ENCODE data around the gene CLTB.

Gene CLTB

DNA sequence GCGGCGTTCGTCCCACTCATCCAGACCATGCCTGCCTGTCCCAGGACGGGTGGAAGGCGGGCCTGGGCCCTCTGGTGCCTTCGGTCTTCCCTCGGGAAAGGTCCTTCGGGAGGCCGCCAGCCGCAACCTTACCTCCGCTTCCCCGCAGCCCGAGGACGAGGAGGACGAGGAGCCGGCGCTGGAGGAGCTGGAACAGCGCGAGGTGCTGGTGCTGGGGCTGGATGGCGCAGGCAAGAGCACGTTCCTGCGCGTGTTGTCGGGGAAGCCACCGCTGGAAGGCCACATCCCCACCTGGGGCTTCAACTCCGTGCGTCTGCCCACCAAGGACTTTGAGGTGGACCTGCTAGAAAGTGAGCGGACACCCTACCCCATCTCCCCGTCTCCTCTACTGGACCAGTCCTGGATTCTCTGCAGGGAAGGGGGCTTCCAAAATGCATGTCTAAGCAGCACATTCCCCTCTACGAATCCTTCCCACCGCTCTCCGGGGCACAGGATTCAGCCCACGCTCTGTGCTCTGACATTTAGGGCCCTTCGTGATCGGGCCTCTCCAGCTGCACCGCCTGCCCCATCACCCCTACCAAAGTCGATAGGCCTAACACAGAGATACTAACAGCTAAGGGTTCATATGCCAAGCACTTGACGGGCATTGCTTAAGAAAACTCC, 50.0 kb downstream of the CLTB start:
- peaks cover 2% of the 10 kb centered on the region for H3K79me2 ChIP-seq (ENCODE audit: control insufficient read depth, low read length)
- H3K27me3 ChIP-seq (ENCODE audit: control insufficient read depth, low read length): 0 out of 2 replicates have a peak, but pooled peaks cover 3% of the 10 kb centered on the region
- peak overlapping the region; percentile 88 for H3K4me3 ChIP-seq (ENCODE audit: low read length)
- TF ChIP-seq, protein P1, sequence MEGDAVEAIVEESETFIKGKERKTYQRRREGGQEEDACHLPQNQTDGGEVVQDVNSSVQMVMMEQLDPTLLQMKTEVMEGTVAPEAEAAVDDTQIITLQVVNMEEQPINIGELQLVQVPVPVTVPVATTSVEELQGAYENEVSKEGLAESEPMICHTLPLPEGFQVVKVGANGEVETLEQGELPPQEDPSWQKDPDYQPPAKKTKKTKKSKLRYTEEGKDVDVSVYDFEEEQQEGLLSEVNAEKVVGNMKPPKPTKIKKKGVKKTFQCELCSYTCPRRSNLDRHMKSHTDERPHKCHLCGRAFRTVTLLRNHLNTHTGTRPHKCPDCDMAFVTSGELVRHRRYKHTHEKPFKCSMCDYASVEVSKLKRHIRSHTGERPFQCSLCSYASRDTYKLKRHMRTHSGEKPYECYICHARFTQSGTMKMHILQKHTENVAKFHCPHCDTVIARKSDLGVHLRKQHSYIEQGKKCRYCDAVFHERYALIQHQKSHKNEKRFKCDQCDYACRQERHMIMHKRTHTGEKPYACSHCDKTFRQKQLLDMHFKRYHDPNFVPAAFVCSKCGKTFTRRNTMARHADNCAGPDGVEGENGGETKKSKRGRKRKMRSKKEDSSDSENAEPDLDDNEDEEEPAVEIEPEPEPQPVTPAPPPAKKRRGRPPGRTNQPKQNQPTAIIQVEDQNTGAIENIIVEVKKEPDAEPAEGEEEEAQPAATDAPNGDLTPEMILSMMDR (IDR thresholded peaks at IDR 0.05; ENCODE audit: low read depth, low read length, poor library complexity, severe bottlenecking): no peak
- TF ChIP-seq EZH2phosphoT487 (IDR thresholded peaks at IDR 0.05; ENCODE audit: borderline replicate concordance, low read length): no peak
- no peaks in the 10 kb centered on the region for H3K9me2 ChIP-seq (replicated peaks; ENCODE audit: control insufficient read depth, low read length)
- peak overlapping the region; percentile 92 for H3K4me2 ChIP-seq (ENCODE audit: low read length)
- H4K20me1 ChIP-seq (ENCODE audit: control insufficient read depth, insufficient read depth, low read depth, low read length): no peaks in the 10 kb centered on the region
- peaks cover 26% of the 10 kb centered on the region for H3K4me1 ChIP-seq (ENCODE audit: control insufficient read depth, low read length)
- H3K27ac ChIP-seq (ENCODE audit: low read depth, low read length): no peak overlapping the region
- H3F3A ChIP-seq (ENCODE audit: control insufficient read depth, insufficient read depth): peaks cover 9% of the 10 kb centered on the region
- no peaks in the 10 kb centered on the region for H3K9me3 ChIP-seq (ENCODE audit: control insufficient read depth, insufficient read depth, low read length)
- H3K36me3 ChIP-seq (ENCODE audit: control insufficient read depth, low read length): no peaks in the 10 kb centered on the region

DNA sequence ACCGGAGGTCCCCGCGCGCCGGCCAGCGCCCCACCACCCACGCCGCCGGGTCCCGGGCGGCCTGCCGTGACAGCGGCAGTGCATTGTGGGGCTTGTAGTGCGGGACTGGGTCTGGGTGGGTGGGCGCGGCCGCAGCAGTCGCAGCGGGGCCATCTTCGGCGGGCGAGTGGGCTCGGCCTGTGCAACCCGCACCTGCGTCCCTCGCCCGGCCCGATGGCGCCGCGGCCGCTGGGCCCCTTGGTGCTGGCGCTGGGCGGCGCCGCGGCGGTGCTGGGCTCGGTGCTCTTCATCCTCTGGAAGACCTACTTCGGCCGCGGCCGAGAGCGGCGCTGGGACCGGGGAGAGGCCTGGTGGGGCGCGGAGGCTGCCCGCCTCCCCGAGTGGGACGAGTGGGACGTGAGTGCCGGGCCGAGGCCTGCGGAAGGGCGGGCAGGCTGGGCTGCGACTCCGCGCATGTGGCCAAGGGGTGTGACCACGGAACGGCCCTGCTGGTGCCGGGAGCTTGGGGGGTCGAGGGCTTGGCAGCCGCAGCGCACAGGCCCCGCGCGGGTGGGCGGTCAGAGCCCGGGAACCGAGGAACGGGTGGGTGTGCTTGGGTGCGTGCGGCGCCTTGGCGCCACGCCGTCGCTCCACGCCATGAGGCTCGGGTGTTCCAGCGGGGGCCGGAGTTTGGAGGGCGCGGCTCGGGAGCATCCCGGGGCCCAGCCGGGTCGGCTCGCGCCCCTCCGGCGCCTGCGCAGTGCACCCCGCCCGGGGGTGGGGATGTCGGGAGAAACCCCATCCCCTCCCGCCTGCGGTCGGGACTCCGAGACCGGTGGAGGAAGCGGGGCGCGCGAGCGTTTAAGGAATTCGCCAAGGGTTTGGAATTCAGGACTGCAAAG, 50.7 kb downstream of the CLTB start, which contains the start of gene ARL10:
ARL10 (plus strand) TSS at position 137 of the 881 bp plus-strand sequence; CDS start at position 214, 77 bp downstream.
- Histone ChIP-seq H3K27ac (ENCODE audit: low read depth, low read length) (no peak within 1 kb of the TSS), H4K20me1 (ENCODE audit: control insufficient read depth, insufficient read depth, low read depth, low read length) (no peaks in the 10 kb centered on the region)

DNA sequence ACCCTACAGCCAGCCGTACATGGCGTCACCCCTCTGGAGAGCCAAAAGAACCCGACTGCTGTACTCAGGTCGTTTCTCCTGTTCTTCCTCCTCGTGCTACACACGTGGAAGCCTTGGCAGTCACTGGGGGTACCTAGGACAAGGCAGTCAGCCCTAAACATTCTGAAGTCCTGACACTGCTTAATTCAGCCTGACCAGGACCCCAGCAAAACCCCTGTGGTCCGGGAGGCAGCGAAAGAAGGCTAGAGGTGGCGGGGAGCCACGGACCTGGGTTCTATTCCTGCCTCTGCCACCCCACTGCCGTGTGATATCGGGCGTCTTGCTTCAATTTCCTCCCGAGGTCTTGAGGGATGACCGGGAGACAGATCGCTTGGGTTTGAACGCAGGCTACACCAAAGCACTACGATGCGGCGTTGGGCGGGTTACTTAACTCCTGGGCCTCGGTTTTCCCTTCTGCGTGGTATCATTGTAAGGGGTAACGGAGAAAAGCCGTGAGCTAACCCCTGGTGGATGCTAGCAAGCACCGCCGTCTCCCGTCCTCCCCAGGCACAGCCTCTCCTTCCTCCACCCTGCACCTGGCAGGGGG, 51.5 kb downstream of the CLTB start:
- Histone ChIP-seq H3K27ac (ENCODE audit: low read depth, low read length) (no peak overlapping the region), H3K36me3 (ENCODE audit: control insufficient read depth, low read length) (peaks cover 3% of the 10 kb centered on the region; the same call in 1 of the 2 replicates), H3K4me1 (ENCODE audit: control insufficient read depth, low read length) (peaks cover 30% of the 10 kb centered on the region), H3K4me2 (ENCODE audit: low read length) (peak overlapping the region; percentile 92), H3F3A (ENCODE audit: control insufficient read depth, insufficient read depth) (peaks cover 9% of the 10 kb centered on the region), H4K20me1 (ENCODE audit: control insufficient read depth, insufficient read depth, low read depth, low read length) (no peaks in the 10 kb centered on the region), H3K9me3 (ENCODE audit: control insufficient read depth, insufficient read depth, low read length) (no peaks in the 10 kb centered on the region), H3K4me3 (ENCODE audit: low read length) (peak overlapping the region; percentile 88), H3K79me2 (ENCODE audit: control insufficient read depth, low read length) (peaks cover 17% of the 10 kb centered on the region), H3K27me3 (ENCODE audit: control insufficient read depth, low read length) (0 out of 2 replicates have a peak, but pooled peaks cover 3% of the 10 kb centered on the region), H3K9me2 (replicated peaks; ENCODE audit: control insufficient read depth, low read length) (no peaks in the 10 kb centered on the region)
- TF ChIP-seq, protein P1 (IDR thresholded peaks at IDR 0.05; ENCODE audit: low read depth, low read length, poor library complexity, severe bottlenecking): no peak
- TF ChIP-seq EZH2phosphoT487 (IDR thresholded peaks at IDR 0.05; ENCODE audit: borderline replicate concordance, low read length): no peak

More for the DNA sequence above, 50.7 kb downstream of the CLTB start, which contains the start of gene ARL10:
- peak within 1 kb of the TSS; percentile 88 for H3K4me3 ChIP-seq (ENCODE audit: low read length)
- no peaks in the 10 kb centered on the region for H3K9me2 ChIP-seq (replicated peaks; ENCODE audit: control insufficient read depth, low read length)
- peaks cover 10% of the 10 kb centered on the region for H3K79me2 ChIP-seq (ENCODE audit: control insufficient read depth, low read length)
- H3K4me2 ChIP-seq (ENCODE audit: low read length): peak within 1 kb of the TSS; percentile 92
- TF ChIP-seq EZH2phosphoT487 (IDR thresholded peaks at IDR 0.05; ENCODE audit: borderline replicate concordance, low read length): no peak
- TF ChIP-seq, protein P1 (IDR thresholded peaks at IDR 0.05; ENCODE audit: low read depth, low read length, poor library complexity, severe bottlenecking): no peak
- H3K9me3 ChIP-seq (ENCODE audit: control insufficient read depth, insufficient read depth, low read length): no peaks in the 10 kb centered on the region
- 0 out of 2 replicates have a peak, but pooled peaks cover 3% of the 10 kb centered on the region for H3K36me3 ChIP-seq (ENCODE audit: control insufficient read depth, low read length)
- H3K4me1 ChIP-seq (ENCODE audit: control insufficient read depth, low read length): peaks cover 26% of the 10 kb centered on the region
- H3F3A ChIP-seq (ENCODE audit: control insufficient read depth, insufficient read depth): peaks cover 9% of the 10 kb centered on the region
- 0 out of 2 replicates have a peak, but pooled peaks cover 3% of the 10 kb centered on the region for H3K27me3 ChIP-seq (ENCODE audit: control insufficient read depth, low read length)
